ENCODE data around the gene NRG3.

NRG3 gene

GRCh38 chr10:82128527-82128926 is 253.5 kb downstream of the NRG3 start:
- no peak for DNase-seq

DNA sequence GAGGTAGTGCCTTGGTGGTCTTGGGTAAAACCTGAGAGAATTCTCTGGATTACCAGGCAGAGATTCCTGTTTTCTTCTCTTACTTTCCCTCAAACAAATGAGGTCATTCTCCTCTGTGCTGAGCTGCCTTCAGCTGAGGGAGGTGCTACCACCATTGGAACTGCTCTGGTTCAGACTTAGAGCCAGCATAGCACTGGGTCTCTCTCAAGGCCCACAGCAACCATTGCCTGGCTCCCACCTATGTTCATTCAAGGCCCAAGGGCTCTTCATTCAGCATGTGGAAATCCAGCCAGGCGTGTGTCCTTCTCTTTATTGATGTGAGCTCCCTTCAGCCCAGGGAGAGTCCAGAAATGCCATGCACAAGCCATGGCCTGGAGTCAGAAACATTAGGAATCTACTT is 261.1 kb downstream of the NRG3 start:
- no peak for DNase-seq

DNA sequence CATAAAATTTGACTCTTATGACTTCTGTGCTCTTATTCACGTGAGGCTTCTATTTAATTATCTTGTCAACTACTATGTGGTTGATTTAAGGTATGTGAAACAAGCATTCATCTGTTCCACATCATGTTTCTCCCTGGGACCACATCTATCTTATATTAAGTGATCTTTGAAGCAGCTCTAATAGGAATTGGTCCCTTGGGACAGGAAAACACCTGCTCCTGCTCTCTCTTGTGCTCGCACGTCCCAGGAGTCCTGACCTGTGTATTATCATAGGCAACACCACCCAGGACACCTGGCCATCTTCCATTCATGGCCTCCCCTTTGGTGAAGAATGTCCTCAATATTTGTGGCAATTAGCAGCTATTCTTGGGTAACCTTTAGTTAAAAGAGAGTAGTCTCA is 269.2 kb downstream of the NRG3 start:
- DNase-seq: no peak

- no peak for DNase-seq
Observed at GRCh38 chr10:82148764-82149163, 273.8 kb downstream of the NRG3 start.

DNA sequence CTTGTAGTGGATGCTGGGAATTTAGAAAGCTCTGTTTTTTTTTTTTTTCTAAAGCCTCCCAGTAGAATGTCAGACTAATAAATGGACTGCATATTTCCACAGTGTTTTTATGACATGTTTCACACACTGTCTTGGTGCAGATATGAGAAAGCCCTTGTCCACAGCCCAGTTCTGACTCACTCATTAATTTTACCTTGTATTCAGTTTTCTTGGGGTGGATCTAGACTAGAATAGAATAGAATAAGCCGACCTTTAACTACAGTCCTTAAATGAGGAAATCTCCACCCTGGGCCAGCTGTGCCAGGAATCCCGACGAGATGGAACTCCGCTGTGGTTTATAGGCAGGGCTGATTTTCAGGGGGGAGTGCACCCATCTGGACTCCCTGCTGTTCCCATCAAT is 274.7 kb downstream of the NRG3 start:
- DNase-seq: no peak

GRCh38 chr10:82150123-82150900 is 275.3 kb downstream of the NRG3 start:
- no peak for DNase-seq

GRCh38 chr10:82160307-82160706 is 285.3 kb downstream of the NRG3 start:
- DNase-seq: no peak

GRCh38 chr10:82161264-82161663 is 286.3 kb downstream of the NRG3 start:
- no peak for DNase-seq

GRCh38 chr10:82162549-82163195 is 287.7 kb downstream of the NRG3 start:
- no peak for DNase-seq

- no peak for DNase-seq
Observed at GRCh38 chr10:82171899-82172298, 296.9 kb downstream of the NRG3 start.

DNA sequence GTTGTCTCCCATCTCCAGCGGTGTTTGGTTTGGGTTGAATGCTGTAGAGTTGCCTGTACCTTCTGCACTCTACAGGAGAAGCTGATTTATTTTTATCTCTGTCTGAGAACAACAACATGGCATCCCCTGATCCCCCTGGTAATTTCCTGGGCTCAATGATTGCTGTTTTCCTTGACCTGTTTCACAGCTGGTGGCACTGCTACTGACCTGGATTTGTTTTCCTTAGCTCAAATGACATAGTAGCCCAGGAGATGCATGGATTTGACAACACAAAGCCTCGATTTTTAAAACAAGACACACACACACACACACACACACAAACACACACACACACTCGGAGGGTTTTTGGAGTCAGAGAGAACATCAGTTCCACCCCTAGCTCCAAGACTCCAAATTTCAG is 301.6 kb downstream of the NRG3 start:
- no peak for DNase-seq

GRCh38 chr10:82190432-82191260 is 315.7 kb downstream of the NRG3 start:
- no peak for DNase-seq

GRCh38 chr10:82191653-82192052 is 316.7 kb downstream of the NRG3 start:
- DNase-seq: no peak

GRCh38 chr10:82192665-82193064 is 317.7 kb downstream of the NRG3 start:
- no peak for DNase-seq

DNA sequence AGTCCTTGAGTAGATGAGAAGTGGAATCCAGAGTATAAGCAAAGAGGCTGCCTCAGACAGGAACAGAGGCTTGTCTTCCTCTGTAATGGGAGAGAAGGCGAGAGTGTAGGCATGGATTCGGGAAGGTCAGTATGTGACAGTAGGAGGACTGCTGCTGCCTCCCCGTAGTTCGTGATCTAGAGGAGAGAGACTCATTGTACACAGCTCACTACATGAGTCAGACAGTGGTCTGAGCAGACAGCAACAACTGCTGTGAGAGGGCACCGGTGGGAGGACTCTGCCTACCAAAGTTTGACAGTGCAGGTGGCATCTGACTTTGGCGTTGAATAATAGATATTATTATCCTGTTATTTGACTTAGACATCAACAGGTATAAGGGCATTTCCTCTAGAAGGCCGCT is 319.4 kb downstream of the NRG3 start:
- no peak for DNase-seq

DNA sequence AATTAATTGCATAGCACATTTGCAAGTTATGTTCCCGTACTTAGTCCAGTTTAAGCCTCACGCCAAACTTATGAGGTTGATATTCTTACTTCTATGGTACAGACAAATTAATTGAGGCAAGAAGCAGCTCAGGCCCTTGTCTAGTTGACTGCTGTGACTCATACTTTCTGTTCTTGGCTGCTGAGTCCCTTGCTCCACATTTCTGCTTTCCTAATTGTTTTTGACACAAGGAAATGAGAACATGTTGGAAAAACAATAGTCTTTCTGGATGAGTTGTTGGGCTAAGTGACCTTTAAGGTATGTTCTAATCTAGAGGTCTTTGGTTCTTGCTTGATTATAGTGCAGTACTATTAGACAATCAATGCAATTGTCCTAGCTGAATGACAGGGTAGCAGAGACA is 331.8 kb downstream of the NRG3 start:
- no peak for DNase-seq

DNA sequence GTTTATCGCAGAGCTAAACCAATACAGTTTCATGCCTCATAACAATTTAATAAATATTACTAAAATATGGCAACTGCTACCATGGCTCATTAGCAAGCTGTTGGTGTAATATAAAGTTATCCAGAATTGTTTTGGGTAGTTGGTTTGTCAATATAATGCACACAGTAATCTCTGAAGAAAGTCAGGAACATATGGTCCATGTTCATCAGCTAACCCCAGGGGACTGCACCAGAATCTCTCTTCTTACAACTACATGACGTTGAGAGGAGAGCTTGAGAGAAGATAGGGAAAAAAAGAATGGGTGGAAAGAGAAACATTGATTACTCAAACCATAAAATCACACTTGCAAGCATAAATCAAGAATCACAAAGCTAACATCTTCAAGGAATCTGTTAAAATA is 333.7 kb downstream of the NRG3 start:
- no peak for DNase-seq

DNA sequence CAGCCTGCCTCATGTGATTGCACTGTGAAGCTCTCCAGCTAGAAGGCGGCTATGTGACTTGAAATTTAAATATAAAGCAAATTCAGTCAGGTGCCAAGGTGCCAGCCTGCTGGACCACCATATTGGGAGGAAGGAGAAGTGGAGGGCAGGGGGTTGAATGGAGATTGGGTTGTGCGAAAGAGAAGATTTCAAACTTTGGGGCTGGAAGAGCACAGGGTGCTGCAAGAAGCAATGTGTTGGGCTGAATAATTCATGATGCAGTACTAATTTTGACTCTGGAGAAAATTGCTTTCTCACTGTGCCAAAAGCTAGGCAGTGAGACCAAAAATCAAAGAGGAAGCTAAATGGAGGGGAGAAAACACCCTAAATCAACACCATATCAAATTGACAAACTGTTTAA is 335.3 kb downstream of the NRG3 start:
- DNase-seq: no peak

DNA sequence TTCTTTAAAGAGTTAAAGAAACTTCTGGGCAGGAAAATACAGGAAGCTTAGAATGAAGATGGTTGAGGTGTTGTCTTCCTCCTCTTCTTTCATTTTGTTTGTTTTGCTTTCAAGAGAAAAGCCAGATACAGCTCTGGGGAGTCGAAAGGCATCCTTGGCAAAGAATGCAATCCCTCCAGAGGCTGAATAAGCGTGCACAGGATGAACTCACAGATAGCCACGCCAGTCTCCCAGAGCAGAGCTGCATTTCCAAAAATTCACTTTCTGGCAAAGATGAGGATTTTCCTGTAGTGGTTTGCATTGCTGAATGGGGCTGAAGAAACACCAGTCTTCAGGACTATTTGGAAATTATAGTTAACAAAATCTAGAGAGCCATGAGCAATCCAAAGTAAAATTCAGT is 336.4 kb downstream of the NRG3 start:
- no peak for DNase-seq

GRCh38 chr10:82212753-82213152 is 337.8 kb downstream of the NRG3 start:
- DNase-seq: no peak

DNA sequence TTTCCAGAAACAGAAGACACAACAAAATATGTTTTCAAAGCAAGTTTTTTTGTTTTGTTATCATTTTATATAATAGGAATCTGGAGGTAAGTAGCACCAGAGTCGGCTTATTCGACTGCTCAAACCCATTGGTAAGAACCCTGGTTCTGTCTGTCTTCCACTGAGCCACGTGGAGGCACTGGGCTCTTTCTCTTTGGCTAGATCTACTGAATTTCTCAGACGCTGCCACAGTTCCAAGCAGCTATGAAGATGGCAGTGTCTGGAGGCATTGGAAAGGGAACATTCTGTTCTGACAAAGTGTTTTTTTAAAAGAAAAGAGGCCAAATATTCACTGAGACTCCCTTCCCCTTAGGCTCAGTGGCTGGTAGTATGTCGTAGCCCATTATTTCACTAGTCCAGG is 338.8 kb downstream of the NRG3 start:
- DNase-seq: no peak

GRCh38 chr10:82221056-82221455 is 346.1 kb downstream of the NRG3 start:
- no peak for DNase-seq

DNA sequence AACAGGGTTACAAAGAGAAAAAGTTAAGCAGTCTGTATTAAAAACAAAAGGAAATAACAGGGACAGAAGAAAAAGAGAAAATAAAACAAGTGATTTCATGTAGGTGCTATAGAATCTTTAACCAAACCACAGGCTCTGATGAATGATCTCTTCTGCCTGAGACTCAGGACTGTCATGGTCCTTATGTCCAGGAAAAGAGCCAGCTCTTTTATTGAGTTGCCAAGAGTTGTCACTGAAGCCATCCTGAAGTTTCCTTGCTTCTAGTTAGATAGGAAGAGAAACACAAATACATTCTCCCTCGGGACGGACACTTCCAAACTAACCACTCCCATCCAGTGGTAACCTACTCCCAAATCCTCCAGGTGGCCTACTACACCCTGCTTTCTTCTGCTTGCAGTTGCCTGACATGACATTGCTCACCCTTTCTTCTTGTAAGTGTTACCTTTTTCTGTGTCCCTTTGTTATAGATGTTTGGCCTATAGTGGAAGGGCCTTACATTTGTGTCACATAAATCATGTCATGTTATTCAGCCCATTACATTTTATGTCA is 346.7 kb downstream of the NRG3 start:
- DNase-seq: no peak

GRCh38 chr10:82228701-82229100 is 353.7 kb downstream of the NRG3 start:
- DNase-seq: no peak
